Osteoblast (primary cell): ENCODE measurements around the gene SHROOM3. TPM values are rescaled to one million over a fixed set of nuclear protein-coding genes. Genes with fewer than 3 reads are reported as not detected.

Experiments
- DNase-seq: peaks from one replicate; pipeline ENCODE4 v3.0.0; 2011; ENCODE audit warnings: low spot score, mixed read lengths; ENCODE audit not compliant: insufficient read length; ENCODE audit errors: missing footprints
- H2AFZ ChIP-seq: 2 replicates; pipeline ENCODE4 v1.6.0; 2011; ENCODE audit warnings: mild to moderate bottlenecking, low read length
- H3K27ac ChIP-seq: 2 replicates; pipeline ENCODE4 v1.5.1; 2011; ENCODE audit warnings: mild to moderate bottlenecking, low read depth, low read length, moderate library complexity
- H3K27me3 ChIP-seq: 2 replicates; pipeline ENCODE4 v1.6.0; 2012; ENCODE audit warnings: mild to moderate bottlenecking, control low read depth, inconsistent platforms, low read length, moderate library complexity; ENCODE audit not compliant: insufficient read depth
- H3K36me3 ChIP-seq: 2 replicates; pipeline ENCODE4 v1.5.1; 2011; ENCODE audit warnings: mild to moderate bottlenecking, low read length, control low read depth, moderate library complexity; ENCODE audit not compliant: insufficient read depth
- H3K4me1 ChIP-seq: 2 replicates; pipeline ENCODE4 v1.5.1; 2011; ENCODE audit warnings: mild to moderate bottlenecking, low read length, control low read depth, moderate library complexity; ENCODE audit not compliant: insufficient read depth
- H3K4me2 ChIP-seq: 2 replicates; pipeline ENCODE4 v1.6.0; 2011; ENCODE audit warnings: mild to moderate bottlenecking, low read length; ENCODE audit not compliant: insufficient read depth
- H3K4me3 ChIP-seq: fragments of 200-600 bp; sonication (generic); 3 replicates; pipeline ENCODE4 v1.5.1; 2012; ENCODE audit warnings: mild to moderate bottlenecking, low read length, inconsistent platforms; ENCODE audit not compliant: insufficient read depth
- H3K79me2 ChIP-seq: 2 replicates; pipeline ENCODE4 v1.6.0; 2012; ENCODE audit warnings: mild to moderate bottlenecking, low read length, control low read depth, inconsistent platforms; ENCODE audit not compliant: insufficient read depth
- H3K9me3 ChIP-seq: 2 replicates; pipeline ENCODE4 v1.5.1; 2011; ENCODE audit warnings: low read depth, low read length, control low read depth
- H4K20me1 ChIP-seq: 2 replicates; pipeline ENCODE4 v1.6.0; 2012; ENCODE audit warnings: mild to moderate bottlenecking, low read length, control low read depth; ENCODE audit not compliant: insufficient read depth
- CTCF ChIP-seq: IDR thresholded peaks from 2 replicates; pipeline ENCODE4 v1.5.1; 2011; ENCODE audit warnings: mild to moderate bottlenecking, low read depth, low read length, moderate library complexity; ENCODE audit errors: extremely low read depth
- total RNA-seq: library from RNA; depleted of rRNA; stranded (reverse); fragments of >200 nt; gene quantifications from 2 replicates; pipeline ENCODE4 v1.2.3, GENCODE V29; 2012

The SHROOM3 gene
- total RNA-seq, 1 donor = 9.8 TPM

GRCh38 chr4:76589402-76589801 is 154.4 kb downstream of the SHROOM3 start:
- Histone ChIP-seq H4K20me1 (no peaks in the 10 kb centered on the region), H3K27me3 (no peaks in the 10 kb centered on the region), H3K9me3 (no peaks in the 10 kb centered on the region), H3K4me1 (peaks cover 26% of the 10 kb centered on the region), H3K4me3 (peak overlapping the region; percentile 37), H3K79me2 (no peaks in the 10 kb centered on the region), H3K4me2 (peak overlapping the region; percentile 57), H3K27ac (peak overlapping the region; percentile 99), H3K36me3 (no peaks in the 10 kb centered on the region), H2AFZ (no peak overlapping the region)
- no peak for TF ChIP-seq CTCF
- DNase-seq = peak; percentile 79

DNA sequence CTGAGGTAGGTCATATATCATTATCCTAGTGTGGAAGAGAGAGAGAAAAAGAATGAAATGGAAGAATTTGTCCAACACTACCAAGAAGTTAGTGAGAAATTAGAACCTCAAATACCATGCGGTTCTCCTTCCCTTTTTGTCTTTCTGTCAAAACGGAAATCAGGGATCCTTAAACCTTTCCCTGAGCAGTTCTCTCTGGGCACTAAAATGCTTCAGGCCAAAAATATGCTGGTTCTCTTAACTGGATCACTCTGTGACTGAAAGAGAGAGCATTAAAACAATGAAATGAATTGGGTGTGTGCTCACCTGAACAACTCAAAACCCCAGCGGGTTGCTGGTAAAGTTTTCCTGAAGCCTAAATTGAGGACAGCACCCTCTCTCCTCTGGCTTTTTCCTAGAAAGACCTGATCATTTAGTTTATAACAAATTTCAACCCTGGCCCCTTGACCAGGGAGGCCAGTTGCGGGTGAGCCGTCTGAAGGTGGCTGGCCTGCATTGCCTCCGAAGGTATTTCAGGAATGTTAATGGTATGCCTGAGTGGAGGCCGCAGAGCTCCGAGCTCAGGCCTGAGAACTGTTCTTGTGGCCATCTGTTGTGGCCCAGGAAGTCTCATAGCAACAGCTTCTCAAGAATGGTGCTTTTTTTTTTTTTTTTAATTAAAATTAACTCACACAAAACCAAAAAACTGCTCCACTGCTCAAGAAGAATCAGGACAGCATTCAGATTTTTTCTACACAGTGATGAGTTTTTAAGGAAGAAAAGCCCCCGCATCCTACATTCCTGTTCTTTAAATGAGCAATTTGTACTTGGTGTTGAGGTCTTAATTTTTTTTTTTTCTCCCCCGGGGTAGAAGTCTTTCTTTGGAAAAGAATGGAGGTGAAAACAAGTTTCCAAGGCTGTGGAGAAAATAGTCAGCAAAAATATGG is 155.1 kb downstream of the SHROOM3 start:
- H3K27me3 ChIP-seq = no peaks in the 10 kb centered on the region
- H3K9me3 ChIP-seq = no peaks in the 10 kb centered on the region
- peak; percentile 75 for DNase-seq
- H3K27ac ChIP-seq = peak overlapping the region; percentile 99
- H2AFZ ChIP-seq = no peak overlapping the region
- H3K79me2 ChIP-seq = no peaks in the 10 kb centered on the region
- no peaks in the 10 kb centered on the region for H4K20me1 ChIP-seq
- H3K36me3 ChIP-seq = no peaks in the 10 kb centered on the region
- H3K4me1 ChIP-seq = peaks cover 26% of the 10 kb centered on the region
- no peak for TF ChIP-seq CTCF
- peak overlapping the region; percentile 37 for H3K4me3 ChIP-seq
- H3K4me2 ChIP-seq = peak overlapping the region; percentile 57

DNA sequence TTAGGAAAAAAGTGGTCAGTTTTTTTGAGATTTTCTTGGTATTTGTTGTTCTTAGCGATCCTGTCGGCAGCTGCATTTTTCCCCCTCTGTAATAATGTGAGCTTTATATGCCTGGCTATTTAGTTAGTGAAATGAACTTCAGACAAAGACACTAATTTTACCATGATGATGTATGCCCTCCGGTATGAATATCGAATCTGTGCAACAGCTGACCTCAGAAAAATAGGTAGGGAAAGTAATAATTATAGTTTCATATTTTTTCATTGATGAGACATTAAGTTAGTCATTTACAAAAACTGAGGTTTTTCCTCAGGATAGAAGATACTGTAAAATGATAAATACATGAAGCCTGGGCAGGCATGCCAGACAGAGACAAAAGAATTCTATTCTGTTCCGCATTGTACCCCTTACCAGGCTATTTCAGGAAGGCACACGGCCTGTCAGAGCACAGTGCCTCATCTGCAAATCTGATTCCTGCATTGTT is 155.8 kb downstream of the SHROOM3 start:
- Histone ChIP-seq H2AFZ (peak overlapping the region; percentile 16), H3K4me1 (peaks cover 26% of the 10 kb centered on the region), H3K27ac (peak overlapping the region; percentile 99), H3K4me2 (peak overlapping the region; percentile 57), H4K20me1 (no peaks in the 10 kb centered on the region), H3K36me3 (no peaks in the 10 kb centered on the region), H3K79me2 (no peaks in the 10 kb centered on the region), H3K4me3 (peak overlapping the region; percentile 14), H3K27me3 (no peaks in the 10 kb centered on the region), H3K9me3 (no peaks in the 10 kb centered on the region)
- TF ChIP-seq CTCF = no peak
- peak; percentile 81 for DNase-seq

DNA sequence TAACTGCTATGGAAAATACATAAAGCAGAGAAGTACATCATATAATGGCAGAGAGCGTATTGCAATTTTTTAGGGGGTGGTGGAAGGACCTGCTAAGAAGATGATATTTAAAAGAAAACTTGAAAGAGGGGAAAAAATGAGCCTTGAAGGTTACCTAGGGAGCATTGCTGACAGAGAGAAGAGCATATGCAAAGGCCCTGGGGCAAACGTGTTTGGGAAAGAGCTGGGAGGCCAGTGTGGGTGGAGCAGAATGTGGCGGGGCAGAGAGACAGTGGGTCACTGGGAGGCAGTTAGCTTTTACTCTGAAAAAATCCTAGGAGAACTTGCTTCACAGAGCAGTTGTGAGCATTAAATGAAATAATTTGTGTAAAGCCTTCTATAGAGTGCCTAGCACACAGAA is 157.0 kb downstream of the SHROOM3 start:
- H3K79me2 ChIP-seq = no peaks in the 10 kb centered on the region

More for the DNA sequence above, 157.0 kb downstream of the SHROOM3 start:
- peak overlapping the region; percentile 99 for H3K27ac ChIP-seq
- no peaks in the 10 kb centered on the region for H4K20me1 ChIP-seq
- no peaks in the 10 kb centered on the region for H3K36me3 ChIP-seq
- H3K27me3 ChIP-seq = no peaks in the 10 kb centered on the region
- peaks cover 26% of the 10 kb centered on the region for H3K4me1 ChIP-seq
- TF ChIP-seq CTCF = no peak
- H2AFZ ChIP-seq = no peak overlapping the region
- no peak for DNase-seq
- no peak overlapping the region for H3K4me3 ChIP-seq
- no peaks in the 10 kb centered on the region for H3K9me3 ChIP-seq
- no peak overlapping the region for H3K4me2 ChIP-seq
